K562 (cell line): ENCODE measurements around the gene HOXC11. TPM values are rescaled to one million over a fixed set of nuclear protein-coding genes. Genes with fewer than 3 reads are reported as not detected.

Experiments
- EWSR1 ChIP-seq: fragments of 450-650 bp; IDR thresholded peaks from 2 replicates; pipeline ENCODE4 v1.6.1; 2018; ENCODE audit warnings: borderline replicate concordance, mild to moderate bottlenecking, low read depth, moderate library complexity; ENCODE audit not compliant: partially characterized antibody
- MGA ChIP-seq: fragments of 450-650 bp; IDR thresholded peaks from 2 replicates; pipeline ENCODE4 v1.6.1; 2016; ENCODE audit warnings: mild to moderate bottlenecking, moderate library complexity
- NCOA1 ChIP-seq: fragments of 450-650 bp; IDR thresholded peaks from 2 replicates; pipeline ENCODE4 v1.6.1; 2016; ENCODE audit warnings: low read depth
- NRF1 ChIP-seq, 2 experiments: fragments of 450-650 bp; IDR thresholded peaks in 1 of 2; conservative IDR thresholded peaks in 1 of 2; 2 replicates each; pipeline ENCODE4 v1.6.1; 2014; ENCODE audit warnings: mild to moderate bottlenecking in 2 of 2
- REST ChIP-seq, 2 experiments: fragments of 450-650 bp; formaldehyde crosslinking in 1 of 2; IDR thresholded peaks; 2 replicates each; pipeline versions ENCODE4 v1.4.0 to v1.6.1; 2014 to 2020; ENCODE audit warnings: mild to moderate bottlenecking in 2 of 2, borderline replicate concordance in 1 of 2, low read depth in 1 of 2
- XRCC4 ChIP-seq: IDR thresholded peaks from one replicate; pipeline ENCODE4 v1.6.1; 2011; ENCODE audit not compliant: insufficient read depth, insufficient read length; ENCODE audit errors: extremely low read depth
- polyA plus RNA-seq, 8 experiments: library from polyadenylated mRNA; depleted of rRNA in 4 of 8; stranded (reverse) in 5 of 8; unstranded in 3 of 8; fragments of >200 nt; fragmentation: Nextera tagmentation in 2 of 8; fragmentation: Illumina TruSeq in 1 of 8; extraction: Ambion mirVana in 2 of 8; extraction: Trizol in 1 of 8; gene quantifications; 2 replicates each; pipeline versions ENCODE4 v1.2.1 to v1.2.3, GENCODE V29; 2011 to 2014; ENCODE audit warnings: inconsistent platforms in 1 of 8, missing spikeins in 1 of 8
- total RNA-seq, 7 experiments: library from RNA; depleted of rRNA in 6 of 7; stranded (reverse); fragments of >200 nt in 6 of 7; fragmentation: Illumina TruSeq in 2 of 7; extraction: Trizol in 2 of 7; gene quantifications; 2 replicates each; pipeline versions ENCODE4 v1.2.1 to v1.2.3, GENCODE V29; 2011 to 2021; ENCODE audit warnings: low replicate concordance in 1 of 7

HOXC11 gene
- total and polyA plus RNA-seq, 9 of the 15 experiments (the other 6 are each of a cell fraction or from before 2014, with no cell fraction given) = not detected

- peak; percentile 85 for TF ChIP-seq MGA
- peak; percentile 96 for TF ChIP-seq REST (IDR thresholded peaks at IDR 0.05; ENCODE audit: borderline replicate concordance)
- TF ChIP-seq REST (CRISPR knock-in tag; IDR thresholded peaks at IDR 0.05; ENCODE audit: low read depth) = no peak
- no peak for TF ChIP-seq XRCC4
- no peak for TF ChIP-seq NCOA1
- TF ChIP-seq NRF1 (conservative IDR thresholded peaks at IDR 0.05 in 1 of 2, IDR thresholded peaks at IDR 0.05 in 1 of 2) = peak; percentile 87 to 89
- no peak for TF ChIP-seq EWSR1
Measured at GRCh38 chr12:53938326-53939140, 34.4 kb upstream of the HOXC11 start, which contains the start of gene HOXC13 (continued).
